Stomach (tissue), 4 donors: Measurements from ENCODE around the gene RAP2B.

Experiments
- EP300 ChIP-seq: sonication (generic); formaldehyde crosslinking; IDR thresholded peaks from one replicate; pipeline ENCODE4 v1.6.1; 2017; ENCODE audit warnings: antibody characterized with exemption
- POLR2A ChIP-seq, 4 donors: fragments of 450-650 bp; IDR thresholded peaks; one replicate each; pipeline ENCODE4 v1.6.1; 2016; ENCODE audit warnings: antibody characterized with exemption in 4 of 4, control low read depth in 2 of 4, mild to moderate bottlenecking in 1 of 4, moderate library complexity in 1 of 4
- POLR2AphosphoS5 ChIP-seq, 3 donors: sonication (generic); formaldehyde crosslinking; IDR thresholded peaks; one replicate each; pipeline ENCODE4 v1.6.1; 2016; ENCODE audit warnings: antibody characterized with exemption in 3 of 3
- TF ChIP-seq, protein P1 (sequence below), 7 experiments: fragments of 450-650 bp in 4 of 7; fragments of 200-600 bp in 3 of 7; sonication (generic) in 3 of 7; IDR thresholded peaks; one replicate each; pipeline ENCODE4 v1.5.1; 2016 to 2019; ENCODE audit warnings: antibody characterized with exemption in 7 of 7, control low read depth in 2 of 7, mild to moderate bottlenecking in 1 of 7

DNA sequence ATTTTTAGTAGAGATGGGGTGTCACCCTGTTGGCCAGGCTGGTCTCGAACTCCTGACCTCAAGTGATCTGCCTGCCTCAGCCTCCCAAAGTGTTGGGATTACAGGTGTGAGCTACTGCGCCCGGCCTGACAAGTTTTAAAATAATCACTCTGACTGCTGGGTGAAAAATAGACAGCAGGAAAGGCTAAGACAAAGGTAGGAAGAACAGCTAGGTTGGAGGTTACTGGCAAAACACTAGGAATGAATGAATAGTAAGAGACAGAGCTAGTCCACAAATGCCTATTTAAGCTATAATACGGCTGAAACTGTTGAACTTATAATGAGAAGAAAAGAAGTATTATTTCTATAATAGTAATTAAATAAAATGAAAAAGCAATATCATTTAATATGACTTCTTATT lies 46.7 kb upstream of the RAP2B start:
- TF ChIP-seq POLR2A (IDR thresholded peaks at IDR 0.05) (no peak), EP300 (no peak), POLR2AphosphoS5 (IDR thresholded peaks at IDR 0.05) (no peak)
- TF ChIP-seq, protein P1, sequence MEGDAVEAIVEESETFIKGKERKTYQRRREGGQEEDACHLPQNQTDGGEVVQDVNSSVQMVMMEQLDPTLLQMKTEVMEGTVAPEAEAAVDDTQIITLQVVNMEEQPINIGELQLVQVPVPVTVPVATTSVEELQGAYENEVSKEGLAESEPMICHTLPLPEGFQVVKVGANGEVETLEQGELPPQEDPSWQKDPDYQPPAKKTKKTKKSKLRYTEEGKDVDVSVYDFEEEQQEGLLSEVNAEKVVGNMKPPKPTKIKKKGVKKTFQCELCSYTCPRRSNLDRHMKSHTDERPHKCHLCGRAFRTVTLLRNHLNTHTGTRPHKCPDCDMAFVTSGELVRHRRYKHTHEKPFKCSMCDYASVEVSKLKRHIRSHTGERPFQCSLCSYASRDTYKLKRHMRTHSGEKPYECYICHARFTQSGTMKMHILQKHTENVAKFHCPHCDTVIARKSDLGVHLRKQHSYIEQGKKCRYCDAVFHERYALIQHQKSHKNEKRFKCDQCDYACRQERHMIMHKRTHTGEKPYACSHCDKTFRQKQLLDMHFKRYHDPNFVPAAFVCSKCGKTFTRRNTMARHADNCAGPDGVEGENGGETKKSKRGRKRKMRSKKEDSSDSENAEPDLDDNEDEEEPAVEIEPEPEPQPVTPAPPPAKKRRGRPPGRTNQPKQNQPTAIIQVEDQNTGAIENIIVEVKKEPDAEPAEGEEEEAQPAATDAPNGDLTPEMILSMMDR (IDR thresholded peaks at IDR 0.05) = no peak
